ENCODE measurements around the gene DCP1B.

The DCP1B gene

GRCh38 chr12:1922075-1922709 lies 82.1 kb downstream of the DCP1B start:
- TF ChIP-seq REST (IDR thresholded peaks at IDR 0.05; ENCODE audit: insufficient read depth in 1 of 2, low read depth in 2 of 2, low read length in 2 of 2) (no peak), TAF1 (IDR thresholded peaks at IDR 0.05; ENCODE audit: borderline replicate concordance, insufficient read depth, low read length) (no peak), POLR2AphosphoS5 (IDR thresholded peaks at IDR 0.05; ENCODE audit: low read depth, low read length) (no peak), SIN3A (IDR thresholded peaks at IDR 0.05; ENCODE audit: borderline replicate concordance, insufficient read depth, low read length) (no peak)

- no peak for TF ChIP-seq FOXP2 (optimal IDR thresholded peaks at IDR 0.05; ENCODE audit: borderline replicate concordance, extremely low read depth, extremely low read length, insufficient read depth)
- no peak for TF ChIP-seq REST (IDR thresholded peaks at IDR 0.05; ENCODE audit: insufficient read depth in 1 of 2, low read depth in 2 of 2, low read length in 2 of 2)
- no peak for TF ChIP-seq POLR2AphosphoS5 (IDR thresholded peaks at IDR 0.05; ENCODE audit: low read depth, low read length)
Observed at GRCh38 chr12:1920971-1921370, 83.3 kb downstream of the DCP1B start.

GRCh38 chr12:1920436-1920835 lies 83.8 kb downstream of the DCP1B start:
- TF ChIP-seq FOXP2 (optimal IDR thresholded peaks at IDR 0.05; ENCODE audit: borderline replicate concordance, extremely low read depth, extremely low read length, insufficient read depth): no peak
- TF ChIP-seq POLR2AphosphoS5 (IDR thresholded peaks at IDR 0.05; ENCODE audit: low read depth, low read length): no peak
- TF ChIP-seq SIN3A (IDR thresholded peaks at IDR 0.05; ENCODE audit: borderline replicate concordance, insufficient read depth, low read length): no peak
- TF ChIP-seq TAF1 (IDR thresholded peaks at IDR 0.05; ENCODE audit: borderline replicate concordance, insufficient read depth, low read length): no peak
- TF ChIP-seq REST (IDR thresholded peaks at IDR 0.05; ENCODE audit: insufficient read depth in 1 of 2, low read depth in 2 of 2, low read length in 2 of 2): no peak

- TF ChIP-seq POLR2AphosphoS5 (IDR thresholded peaks at IDR 0.05; ENCODE audit: low read depth, low read length): no peak
- TF ChIP-seq SIN3A (IDR thresholded peaks at IDR 0.05; ENCODE audit: borderline replicate concordance, insufficient read depth, low read length): no peak
- TF ChIP-seq FOXP2 (optimal IDR thresholded peaks at IDR 0.05; ENCODE audit: borderline replicate concordance, extremely low read depth, extremely low read length, insufficient read depth): no peak
- no peak for TF ChIP-seq REST (IDR thresholded peaks at IDR 0.05; ENCODE audit: insufficient read depth in 1 of 2, low read depth in 2 of 2, low read length in 2 of 2)
Observed at GRCh38 chr12:1919763-1920162, 84.5 kb downstream of the DCP1B start.

- no peak for TF ChIP-seq FOXP2 (optimal IDR thresholded peaks at IDR 0.05; ENCODE audit: borderline replicate concordance, extremely low read depth, extremely low read length, insufficient read depth)
- TF ChIP-seq REST (IDR thresholded peaks at IDR 0.05; ENCODE audit: insufficient read depth in 1 of 2, low read depth in 2 of 2, low read length in 2 of 2): no peak
- TF ChIP-seq SIN3A (IDR thresholded peaks at IDR 0.05; ENCODE audit: borderline replicate concordance, insufficient read depth, low read length): no peak
- no peak for TF ChIP-seq POLR2AphosphoS5 (IDR thresholded peaks at IDR 0.05; ENCODE audit: low read depth, low read length)
- no peak for TF ChIP-seq TAF1 (IDR thresholded peaks at IDR 0.05; ENCODE audit: borderline replicate concordance, insufficient read depth, low read length)
Observed at GRCh38 chr12:1919284-1919683, 85.0 kb downstream of the DCP1B start.

Measured in PFSK-1 (cell line).